Measurements from ENCODE around the gene BTBD2. TPM values are rescaled to one million over a fixed set of nuclear protein-coding genes. Genes with fewer than 3 reads are reported as not detected.

Gene BTBD2
- total and polyA plus RNA-seq, 2 of the 8 experiments (the other 6 are each of a cell fraction or from before 2014, with no cell fraction given), result 91.7 to 92.3 TPM

GRCh38 chr19:2016041-2016807, 710 bp upstream of the BTBD2 start (continued):
- TF ChIP-seq SIN3A (conservative IDR thresholded peaks at IDR 0.05 in 1 of 2, IDR thresholded peaks at IDR 0.05 in 1 of 2; ENCODE audit: low read depth in 1 of 2, low read length in 2 of 2) (no peak), MAX (IDR thresholded peaks at IDR 0.05) (no peak), CBX5 (IDR thresholded peaks at IDR 0.05; ENCODE audit: low read depth, low read length) (no peak), FOSL1 (IDR thresholded peaks at IDR 0.05; ENCODE audit: insufficient read depth, low read depth, low read length) (no peak)
